Left lung (tissue), 10 donors: ENCODE measurements around the gene TMX4. TPM values are rescaled to one million over a fixed set of nuclear protein-coding genes. Genes with fewer than 3 reads are reported as not detected.

ENCODE experiments used
- ATAC-seq: fragments of 200-7000 bp; cut with Tn5 transposase; one replicate; pipeline ENCODE4 v1.9.1; 2020; ENCODE audit warnings: moderate library complexity
- DNase-seq, 4 donors: peaks; one replicate each; pipeline ENCODE4 v3.0.0-alpha.2; 2013 to 2020
- H3K27ac ChIP-seq, 2 donors: fragments of 200-600 bp; sonication (generic) in 1 of 2; one replicate each; pipeline versions ENCODE4 v1.5.0 to v1.8.0; 2020 to 2021
- H3K27me3 ChIP-seq, 2 donors: fragments of 200-600 bp; sonication (generic) in 1 of 2; one replicate each; pipeline versions ENCODE4 v1.5.0 to v1.8.0; 2020 to 2021
- H3K36me3 ChIP-seq, 2 donors: fragments of 200-600 bp; sonication (generic) in 1 of 2; one replicate each; pipeline versions ENCODE4 v1.5.0 to v1.8.0; 2020 to 2021
- H3K4me1 ChIP-seq, 2 donors: fragments of 200-600 bp; one replicate each; pipeline ENCODE4 v1.8.0; 2021
- H3K4me3 ChIP-seq, 2 donors: fragments of 200-600 bp; sonication (generic) in 1 of 2; one replicate each; pipeline versions ENCODE4 v1.5.0 to v1.8.0; 2020 to 2021; ENCODE audit warnings: mild to moderate bottlenecking in 1 of 2
- H3K9me3 ChIP-seq, 2 donors: fragments of 200-600 bp; sonication (generic) in 1 of 2; one replicate each; pipeline versions ENCODE4 v1.5.0 to v1.8.0; 2020 to 2021
- intact Hi-C, 2 donors: fragments of 100-400 bp; cut with DNase I; formaldehyde crosslinking; loops; one replicate each; pipeline versions ENCODE4 v1.11.2 to v1.14.2; 2022
- polyA plus RNA-seq, 6 donors: library from polyadenylated mRNA; unstranded; fragments of 120-200 nt; gene quantifications; one replicate each; pipeline ENCODE4 v1.2.1, GENCODE V29; 2013; ENCODE audit not compliant: insufficient read length in 6 of 6
- total RNA-seq, 2 donors: library from RNA; stranded (reverse); fragmentation: NEBNext Ultra II Directional; extraction: Animal tissue kit (Norgen Biotek cat#: 25700); gene quantifications; one replicate each; pipeline ENCODE4 v1.2.1, GENCODE V29; 2021
- TF ChIP-seq, protein P1 (sequence below), 2 donors: fragments of 200-600 bp; sonication (generic) in 1 of 2; IDR thresholded peaks; one replicate each; pipeline versions ENCODE4 v1.5.0 to v1.8.0; 2021; ENCODE audit warnings: antibody characterized with exemption in 2 of 2
- donor health status: DM: no; HTN: yes; CAD: no.
- donor health status: DM: no; HTN: no; CAD: no.

Gene TMX4
- total and polyA plus RNA-seq, 8 donors: 21.2 to 45.2 (median 25.6) TPM

DNA sequence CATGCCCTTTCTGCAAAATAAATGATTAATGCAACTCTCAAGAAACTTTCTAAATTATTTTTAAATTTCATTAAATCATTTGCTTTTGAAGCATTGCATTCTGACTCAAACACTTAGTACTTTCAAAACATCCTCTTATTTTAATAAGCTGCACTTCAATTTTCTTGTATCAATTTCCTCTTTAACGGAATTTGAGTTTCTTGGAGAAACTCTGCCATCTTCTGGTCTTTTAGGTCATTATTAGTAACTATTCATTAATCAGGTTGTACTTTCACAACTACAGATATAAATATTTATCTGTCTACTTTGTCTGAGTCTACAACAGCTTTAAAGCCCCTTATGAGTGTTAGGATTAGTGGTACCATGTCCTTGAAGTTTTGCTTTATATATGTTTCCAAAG lies 30.2 kb downstream of the TMX4 start:
- peaks cover 0 to 4% of the 10 kb centered on the region in 2 donors for H3K9me3 ChIP-seq
- no peaks in the 10 kb centered on the region for H3K4me1 ChIP-seq
- ATAC-seq (no peak), DNase-seq (no peak)
- TF ChIP-seq, protein P1, sequence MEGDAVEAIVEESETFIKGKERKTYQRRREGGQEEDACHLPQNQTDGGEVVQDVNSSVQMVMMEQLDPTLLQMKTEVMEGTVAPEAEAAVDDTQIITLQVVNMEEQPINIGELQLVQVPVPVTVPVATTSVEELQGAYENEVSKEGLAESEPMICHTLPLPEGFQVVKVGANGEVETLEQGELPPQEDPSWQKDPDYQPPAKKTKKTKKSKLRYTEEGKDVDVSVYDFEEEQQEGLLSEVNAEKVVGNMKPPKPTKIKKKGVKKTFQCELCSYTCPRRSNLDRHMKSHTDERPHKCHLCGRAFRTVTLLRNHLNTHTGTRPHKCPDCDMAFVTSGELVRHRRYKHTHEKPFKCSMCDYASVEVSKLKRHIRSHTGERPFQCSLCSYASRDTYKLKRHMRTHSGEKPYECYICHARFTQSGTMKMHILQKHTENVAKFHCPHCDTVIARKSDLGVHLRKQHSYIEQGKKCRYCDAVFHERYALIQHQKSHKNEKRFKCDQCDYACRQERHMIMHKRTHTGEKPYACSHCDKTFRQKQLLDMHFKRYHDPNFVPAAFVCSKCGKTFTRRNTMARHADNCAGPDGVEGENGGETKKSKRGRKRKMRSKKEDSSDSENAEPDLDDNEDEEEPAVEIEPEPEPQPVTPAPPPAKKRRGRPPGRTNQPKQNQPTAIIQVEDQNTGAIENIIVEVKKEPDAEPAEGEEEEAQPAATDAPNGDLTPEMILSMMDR (IDR thresholded peaks at IDR 0.05): no peak
- H3K36me3 ChIP-seq: peaks cover 0 to 20% of the 10 kb centered on the region in 2 donors
- intact Hi-C loops: no loop called here
- no peak overlapping the region for H3K4me3 ChIP-seq
- no peak overlapping the region for H3K27ac ChIP-seq
- no peaks in the 10 kb centered on the region for H3K27me3 ChIP-seq

DNA sequence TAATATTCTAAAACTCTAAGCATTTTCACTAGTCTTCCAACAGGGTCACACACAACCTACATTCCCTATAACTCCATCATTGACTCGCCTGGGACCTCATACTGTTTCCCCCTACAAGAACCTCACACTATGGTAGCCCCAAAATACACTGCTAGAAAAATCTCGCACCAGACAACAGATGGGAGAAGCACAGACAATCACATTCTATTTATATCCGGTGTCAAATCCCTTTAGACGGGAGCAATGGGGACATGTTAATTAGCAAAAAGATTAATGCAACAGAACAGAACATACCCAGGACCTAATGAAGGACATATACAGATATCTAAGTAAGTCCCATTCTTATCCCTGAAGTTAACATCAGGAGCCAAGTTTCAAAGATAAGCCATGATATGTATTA lies 33.6 kb downstream of the TMX4 start:
- DNase-seq (no peak), ATAC-seq (no peak)
- TF ChIP-seq, protein P1 (IDR thresholded peaks at IDR 0.05): no peak
- intact Hi-C loops: no loop called here
- no peaks in the 10 kb centered on the region for H3K27me3 ChIP-seq
- H3K36me3 ChIP-seq: peaks cover 0 to 26% of the 10 kb centered on the region in 2 donors
- no peak overlapping the region for H3K4me3 ChIP-seq
- H3K9me3 ChIP-seq: no peaks in the 10 kb centered on the region
- H3K27ac ChIP-seq: no peak overlapping the region
- H3K4me1 ChIP-seq: no peaks in the 10 kb centered on the region

DNA sequence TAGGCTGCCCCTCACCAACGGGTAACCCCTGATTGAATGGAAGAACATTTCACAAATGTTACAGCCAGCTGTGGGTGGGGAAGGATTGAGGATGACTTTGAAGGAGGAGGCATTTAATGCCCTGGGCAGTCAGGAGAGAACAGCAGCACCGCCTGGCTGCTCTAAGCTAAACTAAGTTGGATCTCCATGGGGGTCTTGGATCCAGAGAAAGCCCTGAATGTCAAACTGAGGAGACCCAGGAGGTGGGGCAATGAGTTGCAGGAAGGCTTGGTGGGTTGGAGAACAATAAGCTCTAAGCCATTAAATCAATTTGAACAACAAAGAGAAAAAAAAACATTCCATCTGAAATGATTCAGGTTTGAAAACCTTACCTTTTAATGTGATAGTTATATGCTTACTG lies 35.4 kb downstream of the TMX4 start:
- Histone ChIP-seq H3K4me3 (no peak overlapping the region), H3K9me3 (no peaks in the 10 kb centered on the region), H3K27me3 (no peaks in the 10 kb centered on the region), H3K4me1 (no peaks in the 10 kb centered on the region), H3K36me3 (peaks cover 0 to 26% of the 10 kb centered on the region in 2 donors), H3K27ac (no peak overlapping the region)
- no peak for DNase-seq
- TF ChIP-seq, protein P1 (IDR thresholded peaks at IDR 0.05): no peak
- intact Hi-C loops: no loop called here
- no peak for ATAC-seq

DNA sequence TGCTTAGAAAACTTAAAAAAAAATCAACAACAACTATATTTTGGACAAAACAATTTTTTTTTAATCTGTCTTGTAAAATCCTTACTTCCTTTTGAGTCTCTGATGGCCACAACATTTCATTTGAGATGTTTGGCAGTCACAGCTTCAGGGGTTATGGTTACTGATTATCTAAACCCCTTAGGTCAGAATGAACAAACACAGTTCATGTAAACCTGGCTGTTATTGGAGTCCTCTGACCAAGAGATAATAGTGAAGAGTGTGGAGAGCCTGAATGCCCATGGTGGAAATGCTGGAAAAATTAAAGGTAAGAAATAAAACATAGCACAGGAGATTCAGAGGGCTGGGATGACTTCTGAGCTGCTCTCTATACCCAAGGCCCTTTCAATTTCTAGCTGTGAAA lies 38.2 kb downstream of the TMX4 start:
- H3K4me1 ChIP-seq: no peaks in the 10 kb centered on the region
- ATAC-seq: no peak
- peaks cover 0 to 26% of the 10 kb centered on the region in 2 donors for H3K36me3 ChIP-seq
- intact Hi-C loops: no loop called here
- H3K27ac ChIP-seq: no peak overlapping the region
- no peaks in the 10 kb centered on the region for H3K27me3 ChIP-seq
- H3K4me3 ChIP-seq: no peak overlapping the region
- no peak for DNase-seq
- TF ChIP-seq, protein P1 (IDR thresholded peaks at IDR 0.05): no peak
- no peaks in the 10 kb centered on the region for H3K9me3 ChIP-seq

DNA sequence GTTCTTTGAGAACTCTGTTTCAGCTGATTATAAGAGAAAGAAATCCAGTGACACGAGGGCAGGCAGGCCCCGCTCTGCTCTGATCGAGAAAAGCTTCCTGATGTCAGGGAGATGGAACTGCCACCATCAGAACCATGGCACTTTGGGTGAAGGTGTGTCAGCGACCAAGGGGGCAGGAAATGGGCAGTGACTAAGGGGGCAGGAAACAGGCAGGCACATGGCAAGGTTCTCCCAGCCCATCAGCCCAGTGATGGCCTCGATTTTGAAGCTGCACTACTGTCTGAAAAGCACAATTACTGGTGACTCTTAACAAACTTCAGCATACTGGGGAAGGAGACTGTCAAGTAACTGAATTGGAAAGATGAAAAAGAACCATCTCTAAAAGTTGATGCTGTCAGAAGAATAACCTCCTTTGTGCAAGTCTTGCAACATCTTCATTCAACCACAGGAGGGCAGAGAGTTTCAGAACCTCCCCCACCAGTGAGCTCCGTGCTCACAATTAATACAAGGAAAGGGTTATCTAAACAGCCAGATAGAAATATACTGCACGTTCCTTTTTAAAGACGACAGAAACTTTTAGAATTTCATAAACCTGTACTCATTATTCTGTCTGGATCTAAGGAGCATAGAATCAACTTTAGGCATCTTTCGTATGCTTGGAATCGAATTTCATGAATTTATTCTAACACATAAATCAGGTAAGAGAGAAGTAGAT lies 39.1 kb downstream of the TMX4 start:
- DNase-seq (peak in 1 of 4 donors; percentile 22), ATAC-seq (peak; percentile 53)
- Histone ChIP-seq H3K36me3 (peaks cover 0 to 26% of the 10 kb centered on the region in 2 donors), H3K27ac (no peak overlapping the region), H3K4me3 (no peak overlapping the region), H3K27me3 (no peaks in the 10 kb centered on the region), H3K9me3 (no peaks in the 10 kb centered on the region), H3K4me1 (no peaks in the 10 kb centered on the region)
- TF ChIP-seq, protein P1 (IDR thresholded peaks at IDR 0.05): peak; percentile 31
- intact Hi-C loops: no loop called here
